Tibial nerve (tissue), 3 donors: ENCODE measurements around the gene COL4A1.
"Not testable (repeated sequence)": the region's sequence is repeated elsewhere in the genome, so short reads cannot be mapped to it uniquely, and the experiment has no call there.

ENCODE experiments used
- CTCF ChIP-seq, 5 experiments: fragments of 200-600 bp in 3 of 5; fragments of 450-650 bp in 2 of 5; sonication (generic) in 3 of 5; IDR thresholded peaks; one replicate each; pipeline ENCODE4 v1.5.1; 2016 to 2019; ENCODE audit warnings: antibody characterized with exemption in 5 of 5, mild to moderate bottlenecking in 3 of 5, moderate library complexity in 2 of 5
- POLR2A ChIP-seq, 2 donors: fragments of 450-650 bp; IDR thresholded peaks; one replicate each; pipeline ENCODE4 v1.6.1; 2017; ENCODE audit warnings: antibody characterized with exemption in 2 of 2, mild to moderate bottlenecking in 2 of 2, moderate library complexity in 2 of 2

GRCh38 chr13:110313261-110313660 lies 6.3 kb upstream of the COL4A1 start:
- TF ChIP-seq POLR2A, CTCF (IDR thresholded peaks at IDR 0.05): not testable (repeated sequence)
